HG02938 (cell line): ENCODE measurements around the gene NSMCE3.
"Not testable (repeated sequence)": the region's sequence is repeated elsewhere in the genome, so short reads cannot be mapped to it uniquely, and the experiment has no call there.

Experiments used
- ATAC-seq: cut with Tn5 transposase; IDR thresholded peaks from one replicate; pipeline ENCODE4 v1.9.1; 2021; ENCODE audit warnings: mild to moderate bottlenecking, moderate library complexity; ENCODE audit not compliant: unreplicated experiment

NSMCE3 gene

GRCh38 chr15:29270169-29270955, 740 bp upstream of the NSMCE3 start:
- ATAC-seq, result peak; percentile 29

GRCh38 chr15:29268706-29269484, 727 bp downstream of the NSMCE3 start:
- peak; percentile 22 for ATAC-seq

- ATAC-seq, result no peak
Observed at GRCh38 chr15:29266052-29266582, 3.5 kb downstream of the NSMCE3 start.

GRCh38 chr15:29263289-29263688, 6.3 kb downstream of the NSMCE3 start:
- ATAC-seq, result no peak

GRCh38 chr15:29262738-29263137, 6.9 kb downstream of the NSMCE3 start:
- ATAC-seq, result no peak

- ATAC-seq, result no peak
Observed at GRCh38 chr15:29260896-29261295, 8.7 kb downstream of the NSMCE3 start.

GRCh38 chr15:29259233-29259632, 10.4 kb downstream of the NSMCE3 start:
- ATAC-seq, result no peak

- ATAC-seq, result no peak
Observed at GRCh38 chr15:29252234-29252633, 17.4 kb downstream of the NSMCE3 start.

GRCh38 chr15:29244544-29244943, 25.1 kb downstream of the NSMCE3 start:
- ATAC-seq, result no peak

- no peak for ATAC-seq
Observed at GRCh38 chr15:29244123-29244522, 25.5 kb downstream of the NSMCE3 start.

GRCh38 chr15:29242456-29243242, 27.0 kb downstream of the NSMCE3 start:
- no peak for ATAC-seq

GRCh38 chr15:29241207-29241606, 28.4 kb downstream of the NSMCE3 start:
- no peak for ATAC-seq

GRCh38 chr15:29239395-29239794, 30.2 kb downstream of the NSMCE3 start:
- ATAC-seq, result no peak

- no peak for ATAC-seq
Observed at GRCh38 chr15:29233566-29233965, 36.1 kb downstream of the NSMCE3 start.

- no peak for ATAC-seq
Observed at GRCh38 chr15:29226436-29227208, 43.0 kb downstream of the NSMCE3 start.

- ATAC-seq, result no peak
Observed at GRCh38 chr15:29225534-29226234, 43.9 kb downstream of the NSMCE3 start.

- ATAC-seq, result not testable (repeated sequence)
Observed at GRCh38 chr15:29224987-29225363, 44.6 kb downstream of the NSMCE3 start.

GRCh38 chr15:29224235-29224986, 45.2 kb downstream of the NSMCE3 start:
- not testable (repeated sequence) for ATAC-seq

GRCh38 chr15:29223640-29224039, 46.0 kb downstream of the NSMCE3 start:
- no peak for ATAC-seq
